ENCODE results near the gene OSMR.

OSMR gene

DNA sequence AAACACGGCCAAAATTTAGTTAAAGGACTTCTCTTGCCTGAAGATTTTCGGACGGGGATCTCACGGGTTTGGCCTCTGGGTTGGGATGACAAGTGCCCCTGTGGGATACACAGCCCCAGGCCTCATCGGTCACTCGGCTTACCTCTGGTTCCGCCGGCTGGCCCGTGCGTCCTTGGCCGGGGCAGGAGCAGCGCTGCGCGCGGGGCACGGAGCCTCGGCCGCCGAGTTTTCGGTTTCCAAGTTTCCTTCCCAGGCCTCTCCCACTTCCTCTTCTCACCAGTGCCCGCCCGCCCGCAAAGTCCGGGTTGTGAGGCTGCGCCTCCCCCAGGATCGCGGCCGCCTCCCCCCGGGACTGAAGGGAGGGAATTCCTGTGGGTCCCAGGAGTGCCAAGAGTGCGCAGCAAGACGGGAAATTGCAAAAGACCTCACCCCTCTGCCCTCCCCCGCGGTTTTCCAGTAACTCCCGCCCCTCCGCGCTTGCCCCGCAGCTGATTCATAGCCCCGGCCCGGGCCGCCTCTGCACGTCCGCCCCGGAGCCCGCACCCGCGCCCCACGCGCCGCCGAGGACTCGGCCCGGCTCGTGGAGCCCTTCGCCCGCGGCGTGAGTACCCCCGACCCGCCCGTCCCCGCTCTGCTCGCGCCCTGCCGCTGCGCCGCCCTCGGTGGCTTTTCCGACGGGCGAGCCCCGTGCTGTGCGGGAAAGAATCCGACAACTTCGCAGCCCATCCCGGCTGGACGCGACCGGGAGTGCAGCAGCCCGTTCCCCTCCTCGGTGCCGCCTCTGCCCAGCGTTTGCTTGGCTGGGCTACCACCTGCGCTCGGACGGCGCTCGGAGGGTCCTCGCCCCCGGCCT, at the start of gene OSMR:
OSMR (plus strand) TSS at position 487 of the 853 bp plus-strand sequence. CDS start 23,033 bp downstream, outside the sequence.
- DNase-seq, result peak; percentile 14

GRCh38 chr5:38796742-38797108, 49.1 kb upstream of the OSMR start:
- no peak for DNase-seq

- no peak for DNase-seq
Observed at GRCh38 chr5:38797838-38798237, 48.0 kb upstream of the OSMR start.

GRCh38 chr5:38799556-38800377, 46.0 kb upstream of the OSMR start:
- DNase-seq, result no peak

GRCh38 chr5:38800515-38800914, 45.3 kb upstream of the OSMR start:
- DNase-seq, result no peak

- no peak for DNase-seq
Observed at GRCh38 chr5:38802125-38802524, 43.7 kb upstream of the OSMR start.

DNA sequence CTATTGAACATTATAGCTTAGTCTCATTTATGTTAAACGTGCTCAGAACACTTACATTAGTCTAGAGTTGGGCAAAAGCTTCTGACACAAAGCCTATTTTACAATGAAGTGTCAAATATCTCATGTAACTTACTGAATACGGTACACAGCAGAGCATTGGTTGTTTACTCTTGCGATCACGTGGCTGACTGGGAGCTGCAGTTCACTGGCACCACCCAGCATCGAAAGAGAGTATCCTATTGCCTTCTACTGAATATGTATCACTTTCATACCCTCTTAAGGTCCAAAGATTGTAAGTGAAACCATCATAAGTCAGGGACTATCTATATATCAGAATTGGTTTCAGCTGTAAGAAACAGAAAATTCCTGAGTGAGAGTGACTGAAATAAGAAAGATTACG, 42.6 kb upstream of the OSMR start:
- DNase-seq, result no peak

DNA sequence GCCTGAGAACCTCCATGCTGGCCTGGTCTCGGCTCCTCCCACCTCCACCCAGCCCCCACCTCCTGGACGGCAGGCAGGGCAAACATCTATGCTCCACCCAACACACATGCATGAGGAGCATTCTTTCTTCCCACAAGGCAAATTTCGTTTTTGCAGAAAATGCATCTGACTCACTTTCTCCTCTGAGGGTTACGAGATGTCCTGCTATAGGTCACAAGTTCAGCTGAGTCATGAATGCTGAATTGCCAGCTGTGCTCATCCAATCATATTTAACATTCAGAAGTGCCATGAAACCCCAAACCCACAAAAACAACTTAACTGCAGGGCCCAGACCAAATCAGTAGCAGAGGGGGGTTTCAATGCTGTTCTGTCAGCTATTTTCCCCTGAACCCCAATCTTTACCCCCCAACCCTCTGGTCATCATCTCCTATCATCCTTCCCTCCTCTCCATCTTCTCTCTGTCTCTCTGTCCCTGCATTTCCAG, 39.0 kb upstream of the OSMR start:
- no peak for DNase-seq

- no peak for DNase-seq
Observed at GRCh38 chr5:38807570-38808483, 38.0 kb upstream of the OSMR start.

DNA sequence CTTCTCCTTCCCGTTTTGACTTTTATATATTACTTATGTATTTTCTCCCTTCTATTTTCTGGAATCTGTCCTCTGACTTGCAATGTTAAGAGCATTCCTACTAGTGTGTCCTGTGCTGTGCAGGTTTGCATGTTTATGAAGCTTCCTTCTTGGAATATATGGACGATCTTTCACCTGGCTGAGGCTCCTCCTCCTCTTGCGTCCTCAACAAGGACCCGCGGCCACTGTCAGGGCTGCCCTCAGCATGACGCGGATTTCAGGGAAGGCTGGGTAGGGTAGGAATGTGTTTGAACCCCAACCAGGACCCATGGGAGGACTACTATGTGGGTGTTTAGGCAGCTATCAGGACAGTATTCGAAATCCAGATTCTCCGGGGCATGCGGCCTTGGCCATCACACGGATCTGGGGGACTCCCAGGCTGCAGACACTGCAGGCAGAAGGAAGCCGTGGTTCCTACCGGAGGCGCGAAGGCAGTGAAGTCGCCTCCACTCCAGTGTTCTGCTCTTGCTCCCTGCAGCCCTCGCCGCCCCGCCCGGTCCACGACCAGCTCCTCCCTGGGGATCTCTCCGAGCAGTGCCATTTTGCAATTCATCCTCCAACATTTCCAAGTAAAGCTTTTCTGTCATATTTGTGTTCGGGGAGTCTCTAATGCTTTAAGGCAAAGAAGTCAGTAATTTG, 37.0 kb upstream of the OSMR start:
- no peak for DNase-seq

GRCh38 chr5:38809388-38810359, 36.1 kb upstream of the OSMR start:
- peak; percentile 62 for DNase-seq

GRCh38 chr5:38814879-38815278, 30.9 kb upstream of the OSMR start:
- no peak for DNase-seq

- no peak for DNase-seq
Observed at GRCh38 chr5:38816083-38817030, 29.5 kb upstream of the OSMR start.

DNA sequence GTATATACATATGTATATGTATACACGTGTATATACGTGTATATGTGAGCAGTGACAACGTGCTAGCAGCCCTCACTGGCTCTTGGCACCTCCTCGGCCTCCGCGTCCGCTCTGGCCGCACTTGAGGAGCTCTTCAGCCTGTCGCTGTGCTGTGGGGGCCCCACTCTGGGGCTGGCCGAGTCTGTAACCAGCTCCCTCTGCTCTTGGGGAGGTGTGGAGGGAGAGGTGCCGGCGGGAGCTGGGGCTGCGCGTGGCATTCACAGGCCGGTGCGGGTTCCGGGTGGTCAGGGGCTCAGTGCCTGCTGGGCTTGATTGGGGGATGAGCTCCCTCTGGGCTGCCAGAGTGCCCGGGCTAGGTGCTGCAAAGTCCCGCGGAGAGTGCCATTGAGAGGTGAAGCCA, 24.1 kb upstream of the OSMR start:
- no peak for DNase-seq

DNA sequence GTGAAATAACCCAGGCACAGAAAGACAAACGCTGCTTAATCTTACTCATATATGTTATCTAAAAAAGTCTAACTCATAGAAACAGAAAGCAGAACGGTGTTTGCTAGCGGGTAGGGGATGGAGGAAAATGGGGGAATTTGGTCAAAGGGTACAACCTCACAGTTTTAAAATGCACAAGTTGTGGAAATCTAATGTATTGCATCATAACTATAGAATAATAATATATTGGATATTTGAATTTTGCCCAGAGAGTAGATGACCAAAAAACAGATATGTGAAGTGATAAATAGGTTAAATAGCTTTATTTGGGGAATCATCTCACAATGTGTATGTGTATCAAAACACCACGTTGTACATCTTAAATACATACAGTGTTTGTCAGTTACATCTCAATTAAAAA, 22.3 kb upstream of the OSMR start:
- DNase-seq, result no peak

DNA sequence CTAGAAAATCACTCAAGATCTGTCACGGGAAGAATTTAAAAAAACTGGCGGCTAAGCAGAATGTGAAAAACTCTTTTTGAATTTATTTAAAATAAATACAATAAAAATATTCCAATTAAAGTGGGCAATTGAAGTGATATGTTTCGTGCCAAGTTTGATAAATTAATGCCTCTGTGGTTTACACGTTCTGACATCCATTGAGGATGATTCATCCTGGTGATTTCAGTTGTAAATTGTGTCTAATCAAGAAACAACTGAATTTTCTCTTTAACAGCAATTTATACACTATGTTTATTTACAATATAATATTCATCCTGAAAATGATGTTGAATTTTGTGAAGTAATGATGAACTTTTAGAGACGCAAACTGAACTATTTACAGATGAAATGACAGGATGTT, 21.0 kb upstream of the OSMR start:
- no peak for DNase-seq

- DNase-seq, result no peak
Observed at GRCh38 chr5:38825494-38825893, 20.3 kb upstream of the OSMR start.

DNA sequence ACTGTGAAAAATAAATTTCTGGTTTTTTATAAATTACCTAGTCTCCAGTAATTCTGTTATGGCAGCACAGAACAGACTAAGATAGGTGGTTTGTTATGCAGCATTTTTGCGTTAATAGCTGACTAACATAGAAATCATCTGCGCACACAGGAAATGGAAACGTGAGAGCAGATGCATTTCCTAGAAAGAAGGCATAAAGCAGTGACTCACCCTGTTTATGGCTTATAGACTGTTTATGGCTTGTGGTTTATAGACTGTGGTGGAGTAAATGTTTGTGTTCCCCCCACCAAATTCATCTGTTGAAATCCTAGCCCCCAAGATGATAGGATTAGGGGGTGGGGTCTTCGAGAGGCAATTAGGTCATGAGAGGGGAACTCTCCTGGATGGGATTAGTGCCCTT, 18.3 kb upstream of the OSMR start:
- DNase-seq, result no peak

- no peak for DNase-seq
Observed at GRCh38 chr5:38830521-38831051, 15.2 kb upstream of the OSMR start.

- DNase-seq, result no peak
Observed at GRCh38 chr5:38831117-38831516, 14.7 kb upstream of the OSMR start.

Measured in NCI-H1048 (cell line).